Measurements from ENCODE around the gene APP.

GRCh38 chr21:26112975-26113374, 57.6 kb downstream of the APP start:
- TF ChIP-seq POLR2A (IDR thresholded peaks at IDR 0.05; ENCODE audit: low read depth, low read length) = no peak
- TF ChIP-seq POLR2AphosphoS5 (IDR thresholded peaks at IDR 0.05; ENCODE audit: low read depth, low read length) = no peak
- TF ChIP-seq TAF1 (IDR thresholded peaks at IDR 0.05; ENCODE audit: borderline replicate concordance, low read depth, low read length) = no peak
